Naive thymus-derived CD4-positive, alpha-beta T cell (primary cell): ENCODE data around the gene STMN3. TPM values are rescaled to one million over a fixed set of nuclear protein-coding genes. Genes with fewer than 3 reads are reported as not detected.
A peak's percentile ranks its signal among the peaks of the same experiment; 100 is the strongest.
"Not testable (repeated sequence)": the region's sequence is repeated elsewhere in the genome, so short reads cannot be mapped to it uniquely, and the experiment has no call there.

ENCODE experiments used
- ATAC-seq: fragments of 150-1000 bp; cut with Tn5 transposase; 2 replicates; pipeline ENCODE4 v1.10.0; 2021; ENCODE audit warnings: mild to moderate bottlenecking, moderate library complexity
- CTCF ChIA-PET: fragments of 350-600 bp; sonication (Branson Sonifier 250); formaldehyde crosslinking; loops from one replicate; lab custom pipeline; 2021; ENCODE audit warnings: antibody characterized with exemption; lab: Charles Lee
- POLR2A ChIA-PET: fragments of 350-600 bp; sonication (Branson Sonifier 250); formaldehyde crosslinking; loops from one replicate; lab custom pipeline; 2021; ENCODE audit warnings: antibody characterized with exemption, inconsistent platforms; lab: Charles Lee
- DNase-seq, 9 donors: peaks; one replicate each; pipeline versions ENCODE4 v3.0.0 to v3.0.0-alpha.2; 2020 to 2022; ENCODE audit warnings: mixed read lengths in 1 of 9
- H3K27ac ChIP-seq: one replicate; pipeline ENCODE4 v1.7.0; 2013; ENCODE audit warnings: mild to moderate bottlenecking, low read depth, low read length, moderate library complexity
- H3K27me3 ChIP-seq, 2 donors: one replicate each; pipeline ENCODE4 v1.7.0; 2013; ENCODE audit warnings: low read length in 2 of 2, mild to moderate bottlenecking in 2 of 2, moderate library complexity in 2 of 2; ENCODE audit not compliant: control insufficient read depth in 2 of 2, insufficient read depth in 2 of 2
- H3K36me3 ChIP-seq, 3 experiments: 1 replicate in 2 of 3; 2 replicates in 1 of 3; pipeline ENCODE4 v1.7.0; 2013; ENCODE audit warnings: low read length in 3 of 3, mild to moderate bottlenecking in 3 of 3, moderate library complexity in 1 of 3; ENCODE audit not compliant: insufficient read depth in 3 of 3, control insufficient read depth in 2 of 3
- H3K4me1 ChIP-seq, 2 donors: one replicate each; pipeline ENCODE4 v1.7.0; 2013; ENCODE audit warnings: low read length in 2 of 2, mild to moderate bottlenecking in 2 of 2, moderate library complexity in 1 of 2; ENCODE audit not compliant: control insufficient read depth in 2 of 2, insufficient read depth in 2 of 2
- H3K4me3 ChIP-seq: 2 replicates; pipeline ENCODE4 v1.7.0; 2013; ENCODE audit warnings: mild to moderate bottlenecking, low read length
- H3K9me3 ChIP-seq, 3 experiments: 1 replicate in 2 of 3; 2 replicates in 1 of 3; pipeline ENCODE4 v1.7.0; 2013; ENCODE audit warnings: low read length in 3 of 3; ENCODE audit not compliant: control insufficient read depth in 2 of 3
- H3K27ac Mint-ChIP-seq, 9 donors: one replicate each; pipeline ENCODE4 v1.8.0; 2020 to 2022; ENCODE audit warnings: mixed read lengths in 9 of 9, mild to moderate bottlenecking in 8 of 9, moderate library complexity in 5 of 9, inconsistent platforms in 2 of 9
- H3K27me3 Mint-ChIP-seq, 5 donors: one replicate each; pipeline ENCODE4 v1.8.0; 2021 to 2022; ENCODE audit warnings: mixed read lengths in 5 of 5, mild to moderate bottlenecking in 1 of 5
- H3K36me3 Mint-ChIP-seq, 5 donors: one replicate each; pipeline ENCODE4 v1.8.0; 2020 to 2022; ENCODE audit warnings: mixed read lengths in 5 of 5, mild to moderate bottlenecking in 3 of 5, inconsistent platforms in 1 of 5
- H3K4me1 Mint-ChIP-seq, 7 donors: one replicate each; pipeline ENCODE4 v1.8.0; 2020 to 2022; ENCODE audit warnings: mixed read lengths in 7 of 7, mild to moderate bottlenecking in 3 of 7, inconsistent platforms in 1 of 7
- H3K4me3 Mint-ChIP-seq, 10 donors: one replicate each; pipeline ENCODE4 v1.8.0; 2020 to 2022; ENCODE audit warnings: mild to moderate bottlenecking in 10 of 10, mixed read lengths in 10 of 10, moderate library complexity in 6 of 10, inconsistent platforms in 2 of 10
- H3K9me3 Mint-ChIP-seq, 11 donors: one replicate each; pipeline ENCODE4 v1.8.0; 2020 to 2022; ENCODE audit warnings: mixed read lengths in 11 of 11, mild to moderate bottlenecking in 4 of 11, inconsistent platforms in 1 of 11, moderate library complexity in 1 of 11
- intact Hi-C, 2 donors: fragments of 100-400 bp; cut with micrococcal nuclease; formaldehyde crosslinking; loops; one replicate each; pipeline ENCODE4 v1.15.1; 2023
- polyA plus RNA-seq, 2 donors: library from polyadenylated mRNA; unstranded; fragments of 300-500 nt; fragmentation: Illumina TruSeq; gene quantifications; one replicate each; pipeline ENCODE4 v1.2.3, GENCODE V29; 2021
- total RNA-seq, 6 experiments: library from RNA in 5 of 6; stranded (reverse) in 5 of 6; gene quantifications; 1 replicate in 5 of 6; 2 replicates in 1 of 6; pipeline ENCODE4 v1.2.3 and lab custom pipeline; 2021 to 2026

Gene STMN3
- total and polyA plus RNA-seq, 7 experiments from 2014 or later, result 33.5 to 122 (median 54.4) TPM

DNA sequence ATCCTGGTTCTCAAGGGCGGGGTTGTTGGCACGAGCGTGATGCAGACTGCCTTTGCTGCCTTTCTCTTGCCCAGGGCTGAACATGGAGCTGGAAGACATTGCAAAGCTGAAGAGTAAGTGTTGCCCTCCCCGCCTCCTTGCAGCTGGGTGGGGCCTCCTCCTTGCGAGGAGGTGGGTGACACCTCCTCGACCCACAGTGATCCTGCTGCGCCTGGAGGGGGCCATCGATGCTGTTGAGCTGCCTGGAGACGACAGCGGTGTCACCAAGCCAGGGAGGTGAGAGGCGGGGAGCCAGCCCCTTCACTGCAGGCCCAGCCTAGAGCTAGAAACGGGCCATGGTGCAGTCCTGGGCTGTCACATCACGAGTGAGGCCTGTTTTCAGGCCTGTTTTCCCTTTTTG, 24.8 kb upstream of the STMN3 start:
- DNase-seq (no peak), ATAC-seq (no peak)
- Histone ChIP-seq H3K27ac (no peak overlapping the region), H3K4me3 (no peak overlapping the region), H3K4me1 (no peaks in the 10 kb centered on the region), H3K9me3 (no peaks in the 10 kb centered on the region), H3K36me3 (peaks cover 0 to 31% (median 0%) of the 10 kb centered on the region in 3 experiments), H3K27me3 (no peaks in the 10 kb centered on the region)
- Mint-ChIP-seq H3K9me3 (no peaks in the 10 kb centered on the region), H3K4me3 (no peak overlapping the region), H3K27me3 (no peaks in the 10 kb centered on the region), H3K27ac (no peak overlapping the region), H3K4me1 (no peaks in the 10 kb centered on the region), H3K36me3 (peaks cover 0 to 18% (median 0%) of the 10 kb centered on the region in 5 donors)
- ChIA-PET CTCF (no interaction called here), POLR2A (interaction anchor here (0.7 kb wide), 1 partner anchor 12 kb away, joined by 3 read pairs; no protein-coding TSS in a partner anchor)
- intact Hi-C loops, result no loop called here

GRCh38 chr20:63675681-63676368, 22.6 kb upstream of the STMN3 start:
- H3K9me3 ChIP-seq, result no peaks in the 10 kb centered on the region
- Mint-ChIP-seq H3K27me3 (no peaks in the 10 kb centered on the region), H3K4me3 (no peak overlapping the region), H3K36me3 (peaks cover 0 to 22% (median 3%) of the 10 kb centered on the region in 5 donors), H3K9me3 (no peaks in the 10 kb centered on the region), H3K27ac (no peak overlapping the region), H3K4me1 (peaks cover 0 to 2% (median 0%) of the 10 kb centered on the region in 7 donors)
- H3K27me3 ChIP-seq, result no peaks in the 10 kb centered on the region
- POLR2A ChIA-PET, result no interaction called here
- H3K4me3 ChIP-seq, result no peak overlapping the region
- ATAC-seq, result no peak
- no peak overlapping the region for H3K27ac ChIP-seq
- CTCF ChIA-PET, result no interaction called here
- peaks cover 0 to 31% (median 0%) of the 10 kb centered on the region in 3 experiments for H3K36me3 ChIP-seq
- H3K4me1 ChIP-seq, result no peaks in the 10 kb centered on the region
- DNase-seq, result no peak
- intact Hi-C loops, result no loop called here

DNA sequence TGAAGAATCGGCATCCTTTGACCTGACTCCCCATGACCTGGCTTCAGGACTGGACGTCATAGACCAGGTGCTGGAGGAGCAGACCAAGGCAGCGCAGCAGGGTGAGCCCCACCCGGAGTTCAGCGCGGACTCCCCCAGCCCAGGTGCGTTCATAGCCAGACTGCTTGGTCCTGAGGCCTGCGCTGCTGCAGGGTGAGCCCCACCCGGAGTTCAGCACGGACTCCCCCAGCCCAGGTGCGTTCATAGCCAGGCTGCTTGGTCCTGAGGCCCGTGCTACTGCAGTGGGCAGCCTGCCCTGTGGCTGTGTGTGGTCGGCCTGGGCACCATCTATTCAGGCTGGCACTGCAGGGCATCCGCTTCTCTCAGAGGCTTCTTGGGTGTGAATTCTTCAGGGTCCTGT, 20.7 kb upstream of the STMN3 start:
- ATAC-seq (no peak), DNase-seq (no peak)
- ChIA-PET POLR2A (no interaction called here), CTCF (no interaction called here)
- Histone ChIP-seq H3K36me3 (peaks cover 0 to 26% (median 0%) of the 10 kb centered on the region in 3 experiments), H3K9me3 (no peaks in the 10 kb centered on the region), H3K4me3 (no peak overlapping the region), H3K4me1 (no peaks in the 10 kb centered on the region), H3K27ac (no peak overlapping the region), H3K27me3 (no peaks in the 10 kb centered on the region)
- H3K4me3 Mint-ChIP-seq, result no peak overlapping the region
- no peak overlapping the region for H3K27ac Mint-ChIP-seq
- H3K36me3 Mint-ChIP-seq, result peaks cover 0 to 27% (median 7%) of the 10 kb centered on the region in 5 donors
- no peaks in the 10 kb centered on the region for H3K9me3 Mint-ChIP-seq
- no peaks in the 10 kb centered on the region for H3K27me3 Mint-ChIP-seq
- H3K4me1 Mint-ChIP-seq, result peaks cover 0 to 2% (median 0%) of the 10 kb centered on the region in 7 donors
- intact Hi-C loops, result no loop called here

GRCh38 chr20:63672666-63673065, 19.4 kb upstream of the STMN3 start:
- H3K27me3 ChIP-seq, result no peaks in the 10 kb centered on the region
- H3K9me3 ChIP-seq, result no peaks in the 10 kb centered on the region
- H3K27ac Mint-ChIP-seq, result no peak overlapping the region
- DNase-seq (no peak), ATAC-seq (no peak)
- no peak overlapping the region for H3K27ac ChIP-seq
- no peak overlapping the region for H3K4me3 Mint-ChIP-seq
- peaks cover 0 to 4% (median 0%) of the 10 kb centered on the region in 7 donors for H3K4me1 Mint-ChIP-seq
- H3K36me3 Mint-ChIP-seq, result peaks cover 6 to 25% (median 11%) of the 10 kb centered on the region in 5 donors
- H3K4me1 ChIP-seq, result no peaks in the 10 kb centered on the region
- intact Hi-C loops, result no loop called here
- no peak overlapping the region for H3K4me3 ChIP-seq
- CTCF ChIA-PET, result no interaction called here
- POLR2A ChIA-PET, result no interaction called here
- no peaks in the 10 kb centered on the region for H3K9me3 Mint-ChIP-seq
- H3K27me3 Mint-ChIP-seq, result no peaks in the 10 kb centered on the region
- peaks cover 0 to 28% (median 0%) of the 10 kb centered on the region in 3 experiments for H3K36me3 ChIP-seq

DNA sequence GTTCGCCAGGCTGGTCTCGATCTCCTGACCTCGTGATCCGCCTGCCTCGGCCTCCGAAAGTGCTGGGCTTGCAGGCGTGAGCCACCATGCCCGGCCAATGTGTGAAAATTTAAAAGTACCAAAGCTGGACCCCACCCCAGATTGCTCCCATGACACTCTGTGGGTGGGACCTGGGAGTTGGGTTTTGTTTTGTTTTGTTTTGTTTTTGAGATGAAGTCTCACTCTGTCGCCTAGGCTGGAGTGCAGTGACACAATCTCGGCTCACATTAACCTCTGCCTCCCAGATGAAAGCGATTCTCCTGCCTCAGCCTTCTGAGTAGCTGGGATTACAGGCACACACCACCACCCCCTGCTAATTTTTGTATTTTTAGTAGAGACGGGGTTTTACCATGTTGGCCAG, 18.5 kb upstream of the STMN3 start:
- H3K4me1 ChIP-seq, CTCF ChIA-PET, H3K4me3 Mint-ChIP-seq, H3K27ac ChIP-seq, H3K9me3 ChIP-seq, H3K27me3 ChIP-seq, H3K4me1 Mint-ChIP-seq, DNase-seq, H3K27ac Mint-ChIP-seq, ATAC-seq, H3K4me3 ChIP-seq, H3K27me3 Mint-ChIP-seq, intact Hi-C loops, H3K9me3 Mint-ChIP-seq: not testable (repeated sequence)
- POLR2A ChIA-PET, result interaction anchor here (0.6 kb wide), 1 partner anchor 14 kb away, joined by 3 read pairs; the partner anchor contains the start of gene RTEL1
- H3K36me3 Mint-ChIP-seq, result peaks cover 6 to 20% (median 11%) of the 10 kb centered on the region in 5 donors
- H3K36me3 ChIP-seq, result peaks cover 0 to 30% (median 4%) of the 10 kb centered on the region in 3 experiments

- no peaks in the 10 kb centered on the region for H3K4me1 ChIP-seq
- intact Hi-C loops, result no loop called here
- no peak overlapping the region for H3K27ac ChIP-seq
- ChIA-PET CTCF (interaction anchor here (0.6 kb wide), 1 partner anchor 63 kb away, joined by 4 read pairs; no protein-coding TSS in a partner anchor), POLR2A (interaction anchor here (0.7 to 0.9 kb wide), 2 partner anchors 10 to 51 kb away, joined by 3 to 4 read pairs; partner anchors contain the start of gene RTEL1)
- no peaks in the 10 kb centered on the region for H3K27me3 Mint-ChIP-seq
- H3K9me3 ChIP-seq, result no peaks in the 10 kb centered on the region
- H3K4me3 ChIP-seq, result no peak overlapping the region
- H3K36me3 Mint-ChIP-seq, result peaks cover 6 to 17% (median 9%) of the 10 kb centered on the region in 5 donors
- peaks cover 0 to 4% (median 0%) of the 10 kb centered on the region in 7 donors for H3K4me1 Mint-ChIP-seq
- H3K27me3 ChIP-seq, result no peaks in the 10 kb centered on the region
- no peaks in the 10 kb centered on the region for H3K9me3 Mint-ChIP-seq
- ATAC-seq (no peak), DNase-seq (no peak)
- peaks cover 0 to 52% (median 4%) of the 10 kb centered on the region in 3 experiments for H3K36me3 ChIP-seq
- H3K27ac Mint-ChIP-seq, result peak overlapping the region in 1 of 9 donors; percentile 16
- H3K4me3 Mint-ChIP-seq, result no peak overlapping the region
Observed at GRCh38 chr20:63668351-63668750, 15.1 kb upstream of the STMN3 start.
